ENCODE data around the gene MYH3. TPM values are rescaled to one million over a fixed set of nuclear protein-coding genes. Genes with fewer than 3 reads are reported as not detected.

Gene MYH3
- total RNA-seq, 1 experiment from 2014 or later, result 2.9 TPM

- Histone ChIP-seq H2BK15ac (ENCODE audit: low read depth, low read length) (no peak overlapping the region), H3K18ac (ENCODE audit: insufficient read length, low read depth, low read length) (no peak overlapping the region), H3K79me1 (ENCODE audit: insufficient read depth, low read depth, low read length, poor library complexity, severe bottlenecking) (no peaks in the 10 kb centered on the region), H4K5ac (ENCODE audit: insufficient read length, low read depth, low read length) (no peak overlapping the region), H3K14ac (ENCODE audit: insufficient read depth, low read length) (no peak overlapping the region), H4K91ac (ENCODE audit: insufficient read length, low read depth, low read length) (no peak overlapping the region), H3K4ac (ENCODE audit: low read depth, low read length) (no peak overlapping the region), H2BK120ac (ENCODE audit: low read depth, low read length, poor library complexity, severe bottlenecking) (no peak overlapping the region), H2AK5ac (ENCODE audit: insufficient read length, low read length) (no peak overlapping the region), H2BK5ac (ENCODE audit: insufficient read length, low read length) (no peak overlapping the region), H4K20me1 (ENCODE audit: control insufficient read depth, insufficient read depth, insufficient read length) (no peaks in the 10 kb centered on the region), H2BK20ac (ENCODE audit: low read depth, low read length, poor library complexity, severe bottlenecking) (no peak overlapping the region), H3K79me2 (ENCODE audit: insufficient read depth, low read length) (no peaks in the 10 kb centered on the region), H3K27me3 (ENCODE audit: insufficient read depth, low read length) (no peaks in the 10 kb centered on the region), H2AFZ (ENCODE audit: low read length) (no peak overlapping the region), H3K23ac (ENCODE audit: insufficient read length, low read depth, low read length) (no peak overlapping the region), H2BK12ac (ENCODE audit: insufficient read length, low read depth, low read length) (no peak overlapping the region), H4K8ac (replicated peaks; ENCODE audit: insufficient read length, low read depth, low read length) (no peak overlapping the region), H3K9me3 (ENCODE audit: control insufficient read depth, low read depth, low read length) (no peaks in the 10 kb centered on the region), H3K56ac (ENCODE audit: insufficient read length, low read depth, low read length) (no peak overlapping the region), H3K9ac (ENCODE audit: extremely low read depth, insufficient read length, low read length) (no peak overlapping the region), H3T11ph (ENCODE audit: low read length) (no peak overlapping the region), H3K4me2 (ENCODE audit: insufficient read depth, insufficient read length, low read length) (no peak overlapping the region), H3K4me1 (ENCODE audit: insufficient read depth, low read length) (no peaks in the 10 kb centered on the region), H3K27ac (ENCODE audit: insufficient read length, low read depth, low read length) (no peak overlapping the region), H3K23me2 (ENCODE audit: insufficient read length, low read depth, low read length, poor library complexity, severe bottlenecking) (no peaks in the 10 kb centered on the region)
- no peaks in the 10 kb centered on the region; a peak in 1 of 7 replicates for H3K36me3 Mint-ChIP-seq (ENCODE audit: insufficient read depth in 1 of 3, low read depth in 3 of 3)
- no CpG with 5 or more reads among the region's 16 CpGs for WGBS (ENCODE audit: extremely low coverage, insufficient read length, low lambda C conversion rate)
- no peak overlapping the region; a peak in 1 of 7 replicates for H3K27ac Mint-ChIP-seq
- H3K27me3 Mint-ChIP-seq (ENCODE audit: low read depth), result no peaks in the 10 kb centered on the region; the same call in 1 of the 2 replicates
- H3K4me1 Mint-ChIP-seq, result peaks cover 16 to 17% of the 10 kb centered on the region in 2 experiments
- H3K4me3 Mint-ChIP-seq, result no peak overlapping the region; a peak in 1 of 5 replicates
- TF ChIP-seq CTCF (conservative IDR thresholded peaks at IDR 0.05), result no peak
- 0 out of 5 replicates have a peak, but pooled peaks cover 0 to 2% of the 10 kb centered on the region in 2 experiments for H3K9me3 Mint-ChIP-seq
- no peak for DNase-seq
These were observed 43.2 kb downstream of the MYH3 start for GRCh38 chr17:10613775-10614513.

Data from H9 (cell line).